PC-3 (cell line): ENCODE measurements around the gene ZNF71.

Experiments used
- EZH2 ChIP-seq: fragments of 300-600 bp; sonication (generic); IDR thresholded peaks from one replicate; pipeline ENCODE4 v1.6.1; 2017; ENCODE audit warnings: antibody characterized with exemption, mild to moderate bottlenecking, low read length; ENCODE audit not compliant: unreplicated experiment
- EZH2phosphoT487 ChIP-seq: fragments of 300-600 bp; sonication (generic); IDR thresholded peaks from 2 replicates; pipeline ENCODE4 v1.6.1; 2018; ENCODE audit warnings: mild to moderate bottlenecking, antibody characterized with exemption, low read length, borderline replicate concordance
- TF ChIP-seq, protein P1 (sequence below): fragments of 300-600 bp; sonication (generic); conservative IDR thresholded peaks from 2 replicates; pipeline ENCODE4 v1.5.1; 2017; ENCODE audit warnings: antibody characterized with exemption, low read depth, mild to moderate bottlenecking, low read length

- TF ChIP-seq, protein P1, sequence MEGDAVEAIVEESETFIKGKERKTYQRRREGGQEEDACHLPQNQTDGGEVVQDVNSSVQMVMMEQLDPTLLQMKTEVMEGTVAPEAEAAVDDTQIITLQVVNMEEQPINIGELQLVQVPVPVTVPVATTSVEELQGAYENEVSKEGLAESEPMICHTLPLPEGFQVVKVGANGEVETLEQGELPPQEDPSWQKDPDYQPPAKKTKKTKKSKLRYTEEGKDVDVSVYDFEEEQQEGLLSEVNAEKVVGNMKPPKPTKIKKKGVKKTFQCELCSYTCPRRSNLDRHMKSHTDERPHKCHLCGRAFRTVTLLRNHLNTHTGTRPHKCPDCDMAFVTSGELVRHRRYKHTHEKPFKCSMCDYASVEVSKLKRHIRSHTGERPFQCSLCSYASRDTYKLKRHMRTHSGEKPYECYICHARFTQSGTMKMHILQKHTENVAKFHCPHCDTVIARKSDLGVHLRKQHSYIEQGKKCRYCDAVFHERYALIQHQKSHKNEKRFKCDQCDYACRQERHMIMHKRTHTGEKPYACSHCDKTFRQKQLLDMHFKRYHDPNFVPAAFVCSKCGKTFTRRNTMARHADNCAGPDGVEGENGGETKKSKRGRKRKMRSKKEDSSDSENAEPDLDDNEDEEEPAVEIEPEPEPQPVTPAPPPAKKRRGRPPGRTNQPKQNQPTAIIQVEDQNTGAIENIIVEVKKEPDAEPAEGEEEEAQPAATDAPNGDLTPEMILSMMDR = no peak
- TF ChIP-seq EZH2 (no peak), EZH2phosphoT487 (no peak)
Measured at GRCh38 chr19:56611288-56611687, 16.2 kb downstream of the ZNF71 start.
